ENCODE results near the gene NFASC. TPM values are rescaled to one million over a fixed set of nuclear protein-coding genes. Genes with fewer than 3 reads are reported as not detected.
A peak's percentile ranks its signal among the peaks of the same experiment; 100 is the strongest.

The NFASC gene
- total RNA-seq, 1 donor from 2014 or later: 2.7 TPM

DNA sequence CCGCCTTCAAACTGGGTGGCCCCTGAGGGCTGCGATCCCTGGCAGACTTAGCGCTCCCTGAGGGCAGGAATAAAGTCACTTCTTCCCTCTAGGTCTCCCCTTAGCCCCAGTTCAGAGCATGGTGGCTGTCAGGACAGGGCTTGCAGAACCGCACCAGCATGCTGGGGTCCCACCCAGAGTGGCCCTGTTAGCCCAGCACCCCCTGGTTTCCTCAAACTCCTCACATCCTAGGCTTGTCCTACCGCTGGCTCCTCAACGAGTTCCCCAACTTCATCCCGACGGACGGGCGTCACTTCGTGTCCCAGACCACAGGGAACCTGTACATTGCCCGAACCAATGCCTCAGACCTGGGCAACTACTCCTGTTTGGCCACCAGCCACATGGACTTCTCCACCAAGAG is 188.2 kb downstream of the NFASC start:
- DNase-seq (ENCODE audit: low spot score) (no peak), ATAC-seq (no peak)

DNA sequence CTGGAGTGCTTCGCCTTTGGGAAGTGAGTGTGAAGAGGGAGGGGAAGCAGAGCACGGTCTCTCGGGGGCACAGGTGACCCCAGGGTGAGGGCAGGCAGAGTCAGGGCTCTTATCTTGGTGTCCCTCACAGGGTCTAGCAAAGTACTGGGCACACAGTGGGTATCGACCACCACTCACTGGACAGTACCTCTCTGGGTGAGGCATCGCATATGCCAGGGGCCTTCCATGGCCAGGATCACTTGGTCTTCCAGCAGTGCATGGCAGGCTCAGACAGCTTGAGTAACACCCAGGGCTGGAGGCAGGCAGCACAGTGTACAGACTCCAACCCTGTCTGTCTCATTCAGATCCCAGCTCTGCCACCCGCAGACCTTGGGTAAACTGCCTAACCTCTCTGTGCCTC is 189.0 kb downstream of the NFASC start:
- DNase-seq (ENCODE audit: low spot score) (no peak), ATAC-seq (no peak)

DNA sequence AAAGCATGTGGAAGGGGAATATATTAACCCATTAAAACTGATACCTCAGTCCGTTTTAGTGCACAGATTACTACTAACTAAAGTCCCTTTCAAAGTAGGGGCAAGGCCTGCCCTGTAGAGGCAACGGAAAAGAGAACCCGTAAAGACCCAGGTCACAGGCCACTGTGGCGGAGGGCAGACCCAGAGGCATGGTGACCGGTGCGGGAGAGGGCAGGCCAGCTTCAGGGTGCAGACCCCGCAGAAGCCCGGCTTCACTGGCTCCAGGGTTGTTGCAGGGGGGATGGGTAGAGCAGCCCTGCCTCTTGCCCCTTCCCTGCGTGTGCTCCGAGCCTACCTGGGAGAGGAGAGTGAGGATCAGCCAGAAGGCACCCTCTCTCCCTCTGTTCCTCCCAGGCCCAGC is 190.1 kb downstream of the NFASC start:
- no peak for ATAC-seq
- no peak for DNase-seq (ENCODE audit: low spot score)

DNA sequence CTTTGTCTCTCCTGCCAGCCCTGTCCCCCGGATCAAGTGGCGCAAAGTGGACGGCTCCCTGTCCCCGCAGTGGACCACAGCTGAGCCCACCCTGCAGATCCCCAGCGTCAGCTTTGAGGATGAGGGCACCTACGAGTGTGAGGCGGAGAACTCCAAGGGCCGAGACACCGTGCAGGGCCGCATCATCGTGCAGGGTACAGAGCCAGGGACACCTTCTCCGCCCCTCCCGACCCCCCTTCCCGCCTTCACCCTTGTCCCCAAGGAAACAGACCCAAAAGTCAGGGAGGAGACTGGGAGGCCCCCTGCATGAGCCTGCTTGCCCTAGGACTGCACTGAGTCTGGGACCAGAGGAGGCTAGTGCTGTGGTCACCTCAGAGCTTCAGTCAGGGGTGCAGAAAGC is 190.6 kb downstream of the NFASC start:
- ATAC-seq: peak; percentile 61
- no peak for DNase-seq (ENCODE audit: low spot score)

DNA sequence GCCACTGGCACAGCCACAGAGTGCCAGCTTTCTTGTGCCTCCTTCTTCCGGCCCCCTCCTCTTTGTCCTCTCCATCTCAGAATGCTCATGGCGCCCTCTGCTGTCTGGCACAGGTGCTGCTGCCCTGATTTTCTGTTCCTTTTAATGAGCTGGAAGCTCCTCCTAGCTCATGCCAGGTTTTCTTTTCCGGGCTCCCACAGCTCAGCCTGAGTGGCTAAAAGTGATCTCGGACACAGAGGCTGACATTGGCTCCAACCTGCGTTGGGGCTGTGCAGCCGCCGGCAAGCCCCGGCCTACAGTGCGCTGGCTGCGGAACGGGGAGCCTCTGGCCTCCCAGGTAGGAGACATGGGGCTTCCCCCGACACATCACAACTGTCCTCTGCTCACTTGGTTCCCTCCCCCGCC is 191.0 kb downstream of the NFASC start:
- DNase-seq (ENCODE audit: low spot score): peak; percentile 76
- ATAC-seq: peak; percentile 92

DNA sequence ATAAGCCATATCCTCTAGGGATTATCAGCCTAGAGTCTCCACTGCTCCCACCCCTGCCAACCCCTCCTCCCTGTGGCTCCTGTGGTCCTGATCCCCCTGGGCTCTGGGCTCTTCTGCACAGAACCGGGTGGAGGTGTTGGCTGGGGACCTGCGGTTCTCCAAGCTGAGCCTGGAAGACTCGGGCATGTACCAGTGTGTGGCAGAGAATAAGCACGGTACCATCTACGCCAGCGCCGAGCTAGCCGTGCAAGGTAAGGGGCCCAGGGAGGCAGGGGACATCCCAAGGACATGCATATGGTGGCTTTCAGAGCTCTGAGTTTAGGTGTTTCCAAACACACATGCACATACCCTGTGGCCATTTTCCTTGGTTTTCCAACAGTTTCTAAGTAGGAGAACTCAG is 191.7 kb downstream of the NFASC start:
- ATAC-seq: no peak
- no peak for DNase-seq (ENCODE audit: low spot score)

DNA sequence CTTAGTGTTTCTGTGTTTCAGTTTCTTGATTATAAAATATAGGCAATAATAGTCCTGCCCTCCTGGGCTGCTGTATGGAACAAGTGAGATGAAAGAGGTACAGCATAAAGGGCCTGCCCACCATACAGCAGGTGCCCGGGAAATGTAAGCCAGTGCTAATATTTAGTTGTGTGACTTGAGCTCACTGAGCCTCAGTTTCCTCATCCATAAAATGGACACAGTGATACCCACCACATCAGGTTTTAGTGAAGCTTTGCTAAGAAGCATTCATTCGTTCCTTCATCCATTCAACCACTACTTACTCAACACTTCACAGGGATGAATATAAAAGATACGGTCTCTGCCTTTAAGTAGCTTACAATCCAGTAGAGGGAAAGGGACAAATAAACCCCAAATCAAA is 192.2 kb downstream of the NFASC start:
- ATAC-seq (no peak), DNase-seq (ENCODE audit: low spot score) (no peak)

DNA sequence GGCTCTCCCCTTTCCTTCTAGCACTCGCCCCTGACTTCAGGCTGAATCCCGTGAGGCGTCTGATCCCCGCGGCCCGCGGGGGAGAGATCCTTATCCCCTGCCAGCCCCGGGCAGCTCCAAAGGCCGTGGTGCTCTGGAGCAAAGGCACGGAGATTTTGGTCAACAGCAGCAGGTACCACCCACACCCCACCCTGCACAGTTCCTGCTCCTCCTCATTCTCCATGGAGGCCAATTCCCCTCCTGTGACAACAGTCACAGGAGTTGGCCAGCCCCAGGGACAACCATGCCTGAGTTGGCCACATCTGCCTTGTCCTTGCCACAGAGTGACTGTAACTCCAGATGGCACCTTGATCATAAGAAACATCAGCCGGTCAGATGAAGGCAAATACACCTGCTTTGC is 193.6 kb downstream of the NFASC start:
- no peak for DNase-seq (ENCODE audit: low spot score)
- ATAC-seq: no peak

DNA sequence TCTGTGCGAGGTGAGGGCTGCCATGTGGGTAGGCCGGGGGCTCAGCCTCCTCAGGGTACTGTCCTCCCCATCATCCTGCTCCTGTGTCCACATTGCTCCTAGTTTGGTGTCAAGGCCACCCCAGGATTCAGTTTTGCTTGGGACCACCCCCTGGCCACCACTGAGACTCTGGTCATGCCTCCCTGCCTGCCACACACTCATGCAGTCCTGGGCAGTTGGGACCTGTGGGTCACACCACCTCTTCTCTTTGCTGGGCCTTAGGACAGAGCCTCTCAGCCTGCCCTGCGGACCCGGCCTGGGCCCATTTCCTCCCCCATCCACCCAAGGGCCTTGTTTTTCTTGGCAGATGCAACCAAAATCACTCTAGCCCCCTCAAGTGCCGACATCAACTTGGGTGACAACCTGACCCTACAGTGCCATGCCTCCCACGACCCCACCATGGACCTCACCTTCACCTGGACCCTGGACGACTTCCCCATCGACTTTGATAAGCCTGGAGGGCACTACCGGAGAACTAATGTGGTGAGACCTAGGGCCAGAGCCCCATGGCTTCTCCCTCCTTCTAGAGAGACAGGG is 194.2 kb downstream of the NFASC start:
- DNase-seq (ENCODE audit: low spot score) (no peak), ATAC-seq (no peak)

DNA sequence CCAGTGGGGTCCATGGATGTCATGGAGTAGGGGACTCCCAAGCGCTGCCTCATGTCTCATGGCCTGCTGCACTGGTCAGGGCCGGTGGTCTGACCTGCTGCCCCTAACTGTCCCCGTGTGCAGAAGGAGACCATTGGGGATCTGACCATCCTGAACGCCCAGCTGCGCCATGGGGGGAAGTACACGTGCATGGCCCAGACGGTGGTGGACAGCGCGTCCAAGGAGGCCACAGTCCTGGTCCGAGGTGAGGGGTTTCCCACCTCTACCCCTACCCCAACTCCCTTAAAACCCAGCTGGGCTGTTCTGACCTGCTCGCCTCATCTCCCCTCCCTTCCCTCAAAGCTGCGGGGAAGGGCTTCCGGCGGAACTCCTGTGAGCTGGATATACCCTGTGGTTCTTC is 195.0 kb downstream of the NFASC start:
- DNase-seq (ENCODE audit: low spot score) (no peak), ATAC-seq (no peak)

DNA sequence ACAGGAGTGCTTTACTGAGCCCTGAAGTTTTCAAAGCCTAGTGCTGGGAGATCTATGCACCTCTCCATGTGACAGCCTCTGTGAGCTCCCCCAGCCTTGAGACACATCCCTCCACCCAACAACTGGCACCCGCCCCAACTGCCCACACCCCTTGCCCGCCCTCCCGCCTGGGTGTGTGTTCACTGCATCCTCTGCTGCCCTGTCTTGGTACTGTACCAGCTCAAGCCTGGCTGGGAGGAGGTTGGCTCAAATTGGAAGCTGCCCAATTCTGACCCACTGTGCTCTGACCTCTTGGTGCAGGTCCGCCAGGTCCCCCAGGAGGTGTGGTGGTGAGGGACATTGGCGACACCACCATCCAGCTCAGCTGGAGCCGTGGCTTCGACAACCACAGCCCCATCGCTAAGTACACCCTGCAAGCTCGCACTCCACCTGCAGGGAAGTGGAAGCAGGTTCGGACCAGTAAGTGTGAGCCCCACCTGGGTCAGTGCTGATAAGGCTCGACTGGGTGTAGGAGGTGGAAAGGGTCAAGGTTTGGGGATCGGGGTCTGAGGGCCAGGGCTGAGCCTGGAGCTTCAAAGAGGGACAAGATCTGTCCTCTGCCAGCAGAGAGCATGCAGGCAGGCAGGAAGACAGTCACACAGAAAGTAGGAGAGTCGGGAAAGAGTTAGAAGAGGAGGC is 195.6 kb downstream of the NFASC start:
- ATAC-seq (no peak), DNase-seq (ENCODE audit: low spot score) (no peak)

DNA sequence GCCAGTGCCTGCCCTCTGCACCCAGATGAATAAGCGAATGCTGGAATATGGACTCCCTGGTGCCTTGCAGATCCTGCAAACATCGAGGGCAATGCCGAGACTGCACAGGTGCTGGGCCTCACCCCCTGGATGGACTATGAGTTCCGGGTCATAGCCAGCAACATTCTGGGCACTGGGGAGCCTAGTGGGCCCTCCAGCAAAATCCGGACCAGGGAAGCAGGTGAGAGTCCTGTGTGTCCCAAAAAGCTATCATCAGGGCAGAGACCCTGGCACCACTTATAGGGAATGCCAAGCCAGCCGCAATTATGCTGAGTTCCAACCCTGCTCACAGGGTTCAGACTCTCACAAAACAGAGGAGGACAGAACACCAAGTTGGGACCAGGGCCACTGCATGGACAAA is 196.4 kb downstream of the NFASC start:
- ATAC-seq (no peak), DNase-seq (ENCODE audit: low spot score) (no peak)

DNA sequence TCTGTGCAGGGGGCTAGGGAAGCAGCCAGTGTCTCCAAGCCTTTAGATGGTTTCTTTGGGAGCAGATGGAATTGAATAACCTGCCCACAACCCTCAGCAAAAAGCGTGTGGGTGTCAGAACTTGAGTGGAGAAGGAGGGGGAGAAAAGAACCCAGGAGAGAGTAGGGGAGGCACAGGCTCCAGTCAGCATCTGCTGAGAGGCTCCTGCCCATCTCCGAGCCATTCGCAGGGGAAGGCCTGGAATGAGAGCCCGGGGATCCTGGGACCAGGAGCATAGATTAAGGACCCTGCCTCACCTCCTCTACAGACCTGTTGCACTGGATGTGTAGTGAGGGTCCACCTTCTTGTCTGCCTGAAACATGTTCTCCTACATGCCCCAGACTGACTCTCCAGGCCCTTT is 197.3 kb downstream of the NFASC start:
- no peak for DNase-seq (ENCODE audit: low spot score)
- no peak for ATAC-seq

DNA sequence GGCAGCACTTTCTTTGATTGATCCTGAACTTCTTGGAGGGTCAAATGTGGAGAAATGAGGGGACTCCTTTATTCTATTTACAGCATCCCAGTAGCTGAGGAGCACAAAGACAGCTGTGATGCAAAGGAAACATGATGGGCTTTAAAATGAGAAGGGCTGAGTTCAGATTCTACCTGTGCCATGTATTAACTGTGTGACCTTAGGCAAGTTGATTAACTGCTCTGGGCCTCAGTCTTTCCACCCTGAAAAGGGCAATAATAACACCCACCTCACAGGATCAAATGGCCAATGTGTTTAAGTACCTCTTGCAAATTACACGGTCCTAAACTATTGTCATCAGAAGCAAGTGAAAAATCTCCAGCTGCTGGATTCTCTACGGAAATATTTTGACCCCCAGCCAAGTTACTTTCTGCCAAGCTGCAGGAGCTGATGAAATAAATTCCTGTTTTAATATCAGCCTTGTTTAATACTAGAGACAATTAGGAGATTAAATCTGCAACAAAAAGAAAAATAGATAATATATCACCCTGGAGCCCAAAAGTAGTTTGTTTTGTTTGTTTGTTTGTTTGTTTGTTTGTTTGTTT is 197.9 kb downstream of the NFASC start:
- ATAC-seq: no peak
- no peak for DNase-seq (ENCODE audit: low spot score)

DNA sequence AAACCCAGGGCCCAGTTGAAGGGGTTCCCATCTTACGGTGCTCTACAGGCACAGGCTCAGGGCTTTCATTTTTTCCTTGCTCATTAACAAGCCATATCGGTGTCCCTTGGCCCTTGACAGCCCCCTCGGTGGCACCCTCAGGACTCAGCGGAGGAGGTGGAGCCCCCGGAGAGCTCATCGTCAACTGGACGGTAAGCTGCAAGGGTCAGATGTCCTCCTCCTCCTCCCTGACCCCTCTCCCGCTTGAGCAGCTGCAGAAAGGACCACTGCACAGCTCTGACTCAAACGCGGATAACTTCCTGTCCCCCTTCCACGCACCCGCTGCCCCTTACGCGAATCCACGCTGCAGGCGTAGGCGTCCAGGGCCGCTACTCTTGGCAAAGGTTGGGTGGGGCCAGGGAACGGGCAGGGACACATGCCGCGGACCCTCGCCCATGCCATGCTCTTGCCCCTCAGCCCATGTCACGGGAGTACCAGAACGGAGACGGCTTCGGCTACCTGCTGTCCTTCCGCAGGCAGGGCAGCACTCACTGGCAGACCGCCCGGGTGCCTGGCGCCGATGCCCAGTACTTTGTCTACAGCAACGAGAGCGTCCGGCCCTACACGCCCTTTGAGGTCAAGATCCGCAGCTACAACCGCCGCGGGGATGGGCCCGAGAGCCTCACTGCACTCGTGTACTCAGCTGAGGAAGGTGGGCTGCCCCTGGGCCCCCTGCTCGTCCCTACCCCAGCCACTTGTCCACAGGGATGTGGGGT is 198.9 kb downstream of the NFASC start:
- peak; percentile 47 for DNase-seq (ENCODE audit: low spot score)

DNA sequence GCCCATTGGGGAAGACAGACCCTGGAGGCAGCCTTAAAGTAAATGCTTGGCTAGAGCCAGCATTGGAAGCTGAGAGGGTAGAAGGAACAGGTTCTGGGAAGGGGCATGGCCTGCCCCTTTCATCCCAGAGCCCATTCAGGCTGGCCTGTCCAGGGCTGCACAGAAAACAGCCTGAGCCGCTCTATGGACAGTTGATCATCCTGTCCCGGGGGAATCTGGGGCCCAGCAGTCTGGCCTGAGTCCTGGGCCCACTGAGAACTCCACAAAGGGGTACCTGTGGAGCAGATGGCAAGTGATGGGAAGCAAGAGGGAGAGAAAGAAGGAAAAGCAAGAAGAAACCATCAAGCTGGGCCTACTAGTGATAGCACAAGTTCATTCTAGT is 200.4 kb downstream of the NFASC start:
- no peak for ATAC-seq
- DNase-seq (ENCODE audit: low spot score): no peak

More for the DNA sequence above, 198.9 kb downstream of the NFASC start:
- no peak for ATAC-seq

DNA sequence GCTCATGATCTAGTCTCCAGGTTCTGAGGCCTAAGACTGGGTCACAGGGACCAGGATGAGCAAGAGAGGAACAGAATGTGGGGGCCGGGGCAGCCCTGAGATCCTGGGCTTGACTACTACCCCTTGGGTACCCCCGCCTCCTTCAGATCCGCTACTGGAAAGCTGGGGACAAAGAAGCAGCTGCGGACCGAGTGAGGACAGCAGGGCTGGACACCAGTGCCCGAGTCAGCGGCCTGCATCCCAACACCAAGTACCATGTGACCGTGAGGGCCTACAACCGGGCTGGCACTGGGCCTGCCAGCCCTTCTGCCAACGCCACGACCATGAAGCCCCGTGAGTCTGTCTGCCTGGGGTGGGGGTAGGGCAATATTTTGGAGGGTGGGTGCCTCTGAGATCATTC is 201.1 kb downstream of the NFASC start:
- DNase-seq (ENCODE audit: low spot score): no peak
- no peak for ATAC-seq

DNA sequence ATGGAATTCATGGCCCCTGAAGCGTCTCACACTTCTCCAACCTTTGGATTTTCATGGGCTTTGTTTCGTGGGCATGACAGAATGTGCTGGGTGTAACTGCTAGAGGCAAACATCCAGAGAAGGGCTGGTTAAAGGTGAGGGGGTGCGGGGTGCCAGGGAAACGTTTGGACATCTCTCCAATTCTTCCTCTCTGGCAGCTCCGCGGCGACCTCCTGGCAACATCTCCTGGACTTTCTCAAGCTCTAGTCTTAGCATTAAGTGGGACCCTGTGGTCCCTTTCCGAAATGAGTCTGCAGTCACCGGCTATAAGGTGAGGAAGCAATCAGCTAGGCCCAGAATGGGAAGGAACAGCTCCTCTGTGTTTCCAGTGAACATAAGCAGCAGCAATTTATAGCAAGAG is 201.6 kb downstream of the NFASC start:
- no peak for DNase-seq (ENCODE audit: low spot score)
- ATAC-seq: no peak
